GOT3 (cell line): Measurements from ENCODE around the gene CNTNAP4.

Source experiments
- DNase-seq: peaks from one replicate; lab custom pipeline; 2025; ENCODE audit warnings: mixed read lengths; lab: John Stamatoyannopoulos, UW

Gene CNTNAP4

GRCh38 chr16:76583945-76584344 lies 306.7 kb downstream of the CNTNAP4 start:
- no peak for DNase-seq

- no peak for DNase-seq
Measured at GRCh38 chr16:76598498-76598897, 321.3 kb downstream of the CNTNAP4 start.

- no peak for DNase-seq
Measured at GRCh38 chr16:76607317-76607716, 330.1 kb downstream of the CNTNAP4 start.
